ENCODE results near the gene SLC30A4.

Gene SLC30A4

GRCh38 chr15:45499426-45499825 lies 23.1 kb downstream of the SLC30A4 start:
- DNase-seq = no peak

- no peak for DNase-seq
These were observed 23.9 kb downstream of the SLC30A4 start for GRCh38 chr15:45498701-45499100.

GRCh38 chr15:45497261-45497660 lies 25.3 kb downstream of the SLC30A4 start:
- DNase-seq = no peak

- DNase-seq = no peak
These were observed 25.9 kb downstream of the SLC30A4 start for GRCh38 chr15:45496658-45497057.

GRCh38 chr15:45495588-45495987 lies 27.0 kb downstream of the SLC30A4 start:
- no peak for DNase-seq

GRCh38 chr15:45489690-45490238 lies 32.8 kb downstream of the SLC30A4 start:
- DNase-seq = no peak

- no peak for DNase-seq
These were observed 36.2 kb downstream of the SLC30A4 start for GRCh38 chr15:45486317-45486716.

- no peak for DNase-seq
These were observed 41.4 kb downstream of the SLC30A4 start for GRCh38 chr15:45481135-45481534.

- no peak for DNase-seq
These were observed 46.1 kb downstream of the SLC30A4 start for GRCh38 chr15:45476410-45476809.

- DNase-seq = no peak
These were observed 47.8 kb downstream of the SLC30A4 start for GRCh38 chr15:45474799-45475198.

- no peak for DNase-seq
These were observed 49.5 kb downstream of the SLC30A4 start for GRCh38 chr15:45473068-45473467.

GRCh38 chr15:45471151-45471550 lies 51.4 kb downstream of the SLC30A4 start:
- DNase-seq = no peak

DNA sequence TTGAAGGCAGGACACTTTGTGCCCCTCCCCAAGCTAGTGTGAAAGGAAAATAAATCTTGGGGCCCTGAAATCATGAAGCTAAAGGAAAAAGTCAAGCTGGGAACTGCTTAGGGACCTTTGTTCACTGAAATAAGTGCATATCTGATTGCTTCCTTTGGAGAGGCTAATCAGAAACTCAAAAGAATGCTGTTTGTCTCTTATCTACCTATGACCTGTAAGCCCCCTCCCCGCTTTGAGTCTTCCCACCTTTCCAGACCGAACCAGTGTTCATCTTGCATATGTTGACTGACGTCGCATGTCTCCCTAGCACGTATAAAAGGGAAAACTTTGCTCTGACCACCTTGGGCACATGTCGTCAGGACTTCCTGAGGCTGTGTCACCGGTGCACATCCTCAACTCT lies 53.1 kb downstream of the SLC30A4 start:
- DNase-seq = no peak

- DNase-seq = no peak
These were observed 53.5 kb downstream of the SLC30A4 start for GRCh38 chr15:45469027-45469426.

GRCh38 chr15:45468294-45468693 lies 54.3 kb downstream of the SLC30A4 start:
- DNase-seq = no peak

DNA sequence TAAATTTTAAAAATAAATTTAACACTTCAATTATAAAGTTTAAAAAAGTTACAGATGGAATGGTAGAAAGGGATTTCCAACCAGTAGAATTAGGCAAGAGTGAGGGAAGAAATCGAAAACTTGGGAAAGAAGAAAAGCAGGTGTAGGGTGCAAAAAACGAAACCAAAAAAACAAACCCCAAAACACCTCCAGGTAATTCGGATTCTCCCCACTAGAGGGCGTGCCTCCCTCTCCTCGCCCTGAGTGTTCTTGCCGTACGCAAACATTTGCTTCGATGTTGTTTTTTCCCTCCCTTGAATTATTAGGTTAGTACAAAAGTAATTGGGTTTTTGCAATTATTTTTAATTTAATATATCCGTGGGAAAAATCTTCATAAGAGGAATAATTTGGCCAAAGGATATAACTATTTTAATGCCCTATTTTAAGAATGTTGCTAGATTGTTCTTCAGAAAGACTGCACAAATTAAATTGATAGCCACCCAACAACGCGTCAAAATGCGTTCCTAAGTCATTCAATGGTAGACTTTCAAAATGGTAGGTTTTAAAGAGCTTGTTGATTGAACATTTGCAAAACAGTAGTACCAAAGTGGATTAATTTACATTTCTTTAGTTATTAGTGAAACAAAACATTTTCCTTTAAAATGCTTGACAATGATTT lies 63.7 kb downstream of the SLC30A4 start:
- peak; percentile 84 for DNase-seq

GRCh38 chr15:45457641-45458539 lies 64.7 kb downstream of the SLC30A4 start:
- DNase-seq = peak; percentile 68

DNA sequence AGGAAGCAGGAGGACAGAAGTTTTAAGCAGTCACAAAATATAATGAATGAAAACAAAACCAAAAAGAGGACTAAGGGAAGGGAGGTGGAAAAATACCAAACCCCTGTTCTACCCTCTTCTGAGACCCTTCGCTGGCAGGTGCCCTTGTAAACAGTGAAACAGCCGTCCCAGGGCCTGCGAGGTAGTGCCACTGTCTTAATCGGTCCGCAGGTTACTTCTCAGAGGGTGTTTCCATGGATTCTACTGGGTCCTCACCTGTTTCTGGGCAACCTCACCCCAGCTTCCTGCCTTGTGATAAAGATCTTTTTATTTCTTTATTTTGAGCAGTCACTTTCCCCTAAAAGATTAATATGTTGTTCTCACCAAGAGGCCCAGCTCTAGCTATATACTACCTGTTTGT lies 65.3 kb downstream of the SLC30A4 start:
- DNase-seq = peak; percentile 15

- peak; percentile 74 for DNase-seq
These were observed 66.1 kb downstream of the SLC30A4 start for GRCh38 chr15:45456212-45457106.

GRCh38 chr15:45454814-45455213 lies 67.7 kb downstream of the SLC30A4 start:
- peak; percentile 69 for DNase-seq

DNA sequence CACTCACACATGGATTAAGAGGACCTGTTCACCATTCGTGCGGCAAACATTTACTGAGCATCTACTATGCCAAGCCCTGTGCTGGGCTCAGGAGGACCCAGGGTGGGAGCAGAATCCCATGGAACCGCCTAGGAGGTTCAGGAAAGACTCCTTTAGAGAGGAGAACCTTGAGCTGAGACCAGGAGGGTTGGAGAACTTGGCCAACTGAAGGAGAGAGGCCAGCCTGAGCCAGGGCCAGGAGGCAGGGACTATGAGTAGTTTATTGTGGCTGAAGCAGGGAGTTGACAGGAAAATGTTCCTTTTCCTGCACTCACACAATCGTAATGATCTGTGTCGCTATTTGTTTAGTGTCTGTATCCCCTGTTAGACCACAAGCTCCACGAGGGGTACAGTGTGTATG lies 71.3 kb downstream of the SLC30A4 start:
- no peak for DNase-seq

- DNase-seq = no peak
These were observed 72.4 kb downstream of the SLC30A4 start for GRCh38 chr15:45449916-45450867.
